Esophagus squamous epithelium (tissue), 5 donors: ENCODE measurements around the gene ZFPM1. TPM values are rescaled to one million over a fixed set of nuclear protein-coding genes. Genes with fewer than 3 reads are reported as not detected.

Experiments
- DNase-seq: peaks from one replicate; lab custom pipeline; 2025; lab: John Stamatoyannopoulos, UW
- H3K27ac ChIP-seq, 4 donors: fragments of 200-600 bp; sonication (generic); one replicate each; pipeline ENCODE4 v1.5.1; 2016 to 2019; ENCODE audit warnings: mild to moderate bottlenecking in 1 of 4
- H3K27me3 ChIP-seq, 4 donors: fragments of 200-600 bp; sonication (generic); 1 replicate in 3 of 4; 2 replicates in 1 of 4; pipeline versions ENCODE4 v1.5.1 to v1.6.0; 2017 to 2021; ENCODE audit warnings: antibody characterized with exemption in 1 of 4
- H3K36me3 ChIP-seq, 3 donors: fragments of 200-600 bp; sonication (generic); one replicate each; pipeline ENCODE4 v1.5.1; 2016 to 2019
- H3K4me1 ChIP-seq, 3 donors: fragments of 200-600 bp; sonication (generic); one replicate each; pipeline ENCODE4 v1.5.1; 2017 to 2019
- H3K4me3 ChIP-seq, 4 donors: fragments of 200-600 bp; sonication (generic); 1 replicate in 3 of 4; 2 replicates in 1 of 4; pipeline ENCODE4 v1.5.1; 2016 to 2019; ENCODE audit warnings: mild to moderate bottlenecking in 2 of 4, moderate library complexity in 1 of 4
- H3K9me3 ChIP-seq, 3 donors: fragments of 200-600 bp; sonication (generic); one replicate each; pipeline ENCODE4 v1.5.1; 2016 to 2019
- POLR2A ChIP-seq, 4 donors: fragments of 450-650 bp; IDR thresholded peaks; one replicate each; pipeline ENCODE4 v1.6.1; 2017; ENCODE audit warnings: antibody characterized with exemption in 4 of 4, mild to moderate bottlenecking in 4 of 4, moderate library complexity in 3 of 4
- WGBS, 2 donors: methylation state at CpG; one replicate each; pipeline ENCODE4 v1.1.5; 2018; 5-methylcytosine and 5-hydroxymethylcytosine counted together
- intact Hi-C: fragments of 100-400 bp; cut with DNase I; formaldehyde crosslinking; loops from one replicate; pipeline ENCODE4 v1.15.0; 2022
- total RNA-seq, 4 donors: library from RNA; depleted of rRNA; stranded (reverse); fragments of >200 nt; gene quantifications; one replicate each; pipeline ENCODE4 v1.1.0, GENCODE V29; 2016
- TF ChIP-seq, protein P1 (sequence below), 6 experiments: fragments of 450-650 bp in 4 of 6; fragments of 200-600 bp in 2 of 6; sonication (generic) in 2 of 6; IDR thresholded peaks; one replicate each; pipeline ENCODE4 v1.5.1; 2016 to 2019; ENCODE audit warnings: antibody characterized with exemption in 6 of 6, mild to moderate bottlenecking in 4 of 6, moderate library complexity in 4 of 6
- donor health status: DM: yes; HTN: yes; CAD: no.

The ZFPM1 gene
- total RNA-seq, 4 donors from 2014 or later = 0.67 to 1.7 (median 1.2) TPM

DNA sequence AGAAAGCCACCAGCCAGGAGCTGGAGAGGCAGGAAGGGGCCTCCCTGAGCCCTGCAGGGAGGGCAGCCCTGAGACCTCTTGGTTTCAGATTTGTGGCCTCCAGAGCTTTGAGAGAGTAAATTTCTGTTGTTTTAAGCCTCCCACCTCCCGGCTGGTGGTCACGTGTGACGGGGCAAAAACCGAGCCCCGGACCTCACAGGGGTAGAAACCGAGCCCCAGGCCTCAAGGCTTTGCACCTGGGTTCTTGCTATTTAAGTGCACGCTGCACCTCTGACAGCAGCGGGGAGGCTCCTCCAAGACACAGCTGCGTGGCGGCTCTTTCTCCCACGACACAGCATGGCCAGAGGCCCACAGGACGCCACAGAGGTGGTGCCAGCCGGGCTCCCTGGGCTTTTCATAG lies 99.7 kb downstream of the ZFPM1 start:
- no peak overlapping the region for H3K4me3 ChIP-seq
- peaks cover 0 to 5% (median 4%) of the 10 kb centered on the region in 3 donors for H3K4me1 ChIP-seq
- TF ChIP-seq, protein P1, sequence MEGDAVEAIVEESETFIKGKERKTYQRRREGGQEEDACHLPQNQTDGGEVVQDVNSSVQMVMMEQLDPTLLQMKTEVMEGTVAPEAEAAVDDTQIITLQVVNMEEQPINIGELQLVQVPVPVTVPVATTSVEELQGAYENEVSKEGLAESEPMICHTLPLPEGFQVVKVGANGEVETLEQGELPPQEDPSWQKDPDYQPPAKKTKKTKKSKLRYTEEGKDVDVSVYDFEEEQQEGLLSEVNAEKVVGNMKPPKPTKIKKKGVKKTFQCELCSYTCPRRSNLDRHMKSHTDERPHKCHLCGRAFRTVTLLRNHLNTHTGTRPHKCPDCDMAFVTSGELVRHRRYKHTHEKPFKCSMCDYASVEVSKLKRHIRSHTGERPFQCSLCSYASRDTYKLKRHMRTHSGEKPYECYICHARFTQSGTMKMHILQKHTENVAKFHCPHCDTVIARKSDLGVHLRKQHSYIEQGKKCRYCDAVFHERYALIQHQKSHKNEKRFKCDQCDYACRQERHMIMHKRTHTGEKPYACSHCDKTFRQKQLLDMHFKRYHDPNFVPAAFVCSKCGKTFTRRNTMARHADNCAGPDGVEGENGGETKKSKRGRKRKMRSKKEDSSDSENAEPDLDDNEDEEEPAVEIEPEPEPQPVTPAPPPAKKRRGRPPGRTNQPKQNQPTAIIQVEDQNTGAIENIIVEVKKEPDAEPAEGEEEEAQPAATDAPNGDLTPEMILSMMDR (IDR thresholded peaks at IDR 0.05) = no peak
- no peak for TF ChIP-seq POLR2A (IDR thresholded peaks at IDR 0.05)
- no peaks in the 10 kb centered on the region for H3K36me3 ChIP-seq
- H3K9me3 ChIP-seq = no peaks in the 10 kb centered on the region
- H3K27me3 ChIP-seq = peaks cover 0 to 66% (median 0%) of the 10 kb centered on the region in 4 donors
- no peak overlapping the region for H3K27ac ChIP-seq
- no peak for DNase-seq
- intact Hi-C loops = no loop called here
- WGBS, 2 donors = 70% methylated on average over 9 of the region's 13 CpGs; no CpG with 5 or more reads in 1 of the 2 donors

GRCh38 chr16:88553739-88554138 lies 100.7 kb downstream of the ZFPM1 start:
- no peak overlapping the region for H3K4me3 ChIP-seq
- WGBS, 2 donors = 80 to 82% methylated on average over 14 to 15 of the region's 16 CpGs
- intact Hi-C loops = no loop called here
- H3K27me3 ChIP-seq = peaks cover 0 to 65% (median 0%) of the 10 kb centered on the region in 4 donors
- no peak for TF ChIP-seq POLR2A (IDR thresholded peaks at IDR 0.05)
- TF ChIP-seq, protein P1 (IDR thresholded peaks at IDR 0.05) = no peak
- no peaks in the 10 kb centered on the region for H3K36me3 ChIP-seq
- no peaks in the 10 kb centered on the region for H3K9me3 ChIP-seq
- peaks cover 0 to 6% (median 4%) of the 10 kb centered on the region in 3 donors for H3K4me1 ChIP-seq
- DNase-seq = no peak
- no peak overlapping the region for H3K27ac ChIP-seq

GRCh38 chr16:88554711-88555264 lies 101.7 kb downstream of the ZFPM1 start:
- no peak overlapping the region for H3K4me3 ChIP-seq
- H3K9me3 ChIP-seq = no peaks in the 10 kb centered on the region
- TF ChIP-seq POLR2A (IDR thresholded peaks at IDR 0.05) = no peak
- TF ChIP-seq, protein P1 (IDR thresholded peaks at IDR 0.05) = no peak
- H3K36me3 ChIP-seq = no peaks in the 10 kb centered on the region
- intact Hi-C loops = no loop called here
- 57 to 69% methylated on average over 5 to 10 of the region's 15 CpGs for WGBS, 2 donors
- DNase-seq = no peak
- peaks cover 0 to 11% (median 4%) of the 10 kb centered on the region in 3 donors for H3K4me1 ChIP-seq
- H3K27me3 ChIP-seq = peaks cover 0 to 61% (median 0%) of the 10 kb centered on the region in 4 donors
- no peak overlapping the region for H3K27ac ChIP-seq

GRCh38 chr16:88556294-88556988 lies 103.4 kb downstream of the ZFPM1 start:
- Histone ChIP-seq H3K27me3 (peaks cover 0 to 70% (median 0%) of the 10 kb centered on the region in 4 donors), H3K27ac (no peak overlapping the region), H3K36me3 (no peaks in the 10 kb centered on the region), H3K9me3 (no peaks in the 10 kb centered on the region), H3K4me3 (no peak overlapping the region), H3K4me1 (peaks cover 0 to 6% (median 0%) of the 10 kb centered on the region in 3 donors)
- intact Hi-C loops = no loop called here
- DNase-seq = no peak
- 70 to 79% methylated on average over 9 to 10 of the region's 15 CpGs for WGBS, 2 donors
- TF ChIP-seq, protein P1 (IDR thresholded peaks at IDR 0.05) = no peak
- no peak for TF ChIP-seq POLR2A (IDR thresholded peaks at IDR 0.05)
